ENCODE data around the gene PAX7.
A peak's percentile ranks its signal among the peaks of the same experiment; 100 is the strongest.

- TF ChIP-seq CTCF (conservative IDR thresholded peaks at IDR 0.05 in 1 of 2, IDR thresholded peaks at IDR 0.05 in 1 of 2; ENCODE audit: extremely low read depth in 1 of 2, insufficient read depth in 1 of 2, low read depth in 1 of 2, low read length in 2 of 2) (no peak), EZH2 (IDR thresholded peaks at IDR 0.05; ENCODE audit: borderline replicate concordance, low read length) (peak; percentile 69)
Observed at GRCh38 chr1:18637962-18638834, 7.6 kb downstream of the PAX7 start.

Measured in mammary epithelial cell (primary cell).